Transverse colon (tissue), 4 donors: ENCODE measurements around the gene ZNF22. TPM values are rescaled to one million over a fixed set of nuclear protein-coding genes. Genes with fewer than 3 reads are reported as not detected.

Experiments used
- DNase-seq: peaks from one replicate; pipeline ENCODE4 v3.0.0-alpha.2; 2019
- H3K27ac ChIP-seq, 4 donors: fragments of 200-600 bp; sonication (generic); 2 replicates each; pipeline ENCODE4 v1.5.1; 2016 to 2018; ENCODE audit warnings: inconsistent platforms in 4 of 4
- H3K27me3 ChIP-seq: fragments of 200-600 bp; sonication (generic); 2 replicates; pipeline ENCODE4 v1.5.1; 2017; ENCODE audit warnings: inconsistent platforms
- H3K36me3 ChIP-seq, 4 donors: fragments of 200-600 bp; sonication (generic); 2 replicates each; pipeline ENCODE4 v1.5.1; 2017 to 2019; ENCODE audit warnings: inconsistent platforms in 4 of 4
- H3K4me1 ChIP-seq, 4 donors: fragments of 200-600 bp; sonication (generic); 2 replicates each; pipeline ENCODE4 v1.5.1; 2017 to 2020; ENCODE audit warnings: inconsistent platforms in 4 of 4
- H3K4me3 ChIP-seq, 4 donors: fragments of 200-600 bp; sonication (generic); 1 replicate in 1 of 4; 2 replicates in 3 of 4; pipeline versions ENCODE4 v1.5.1 to v1.6.1; 2017 to 2019; ENCODE audit warnings: inconsistent platforms in 4 of 4
- H3K9me3 ChIP-seq, 2 donors: fragments of 200-600 bp; sonication (generic); 2 replicates each; pipeline ENCODE4 v1.5.1; 2017 to 2019; ENCODE audit warnings: inconsistent platforms in 2 of 2
- CTCF ChIP-seq, 5 experiments: fragments of 200-600 bp in 3 of 5; fragments of 450-650 bp in 2 of 5; sonication (generic) in 3 of 5; IDR thresholded peaks; 1 replicate in 2 of 5; 2 replicates in 3 of 5; pipeline ENCODE4 v1.5.1; 2016 to 2017; ENCODE audit warnings: antibody characterized with exemption in 5 of 5, inconsistent platforms in 3 of 5, mild to moderate bottlenecking in 2 of 5, moderate library complexity in 1 of 5
- EP300 ChIP-seq: sonication (generic); formaldehyde crosslinking; IDR thresholded peaks from one replicate; pipeline ENCODE4 v1.6.1; 2017; ENCODE audit warnings: antibody characterized with exemption, low read depth
- POLR2A ChIP-seq: fragments of 450-650 bp; IDR thresholded peaks from one replicate; pipeline ENCODE4 v1.6.1; 2016; ENCODE audit warnings: antibody characterized with exemption, mild to moderate bottlenecking, moderate library complexity
- POLR2AphosphoS5 ChIP-seq, 3 donors: sonication (generic); formaldehyde crosslinking; IDR thresholded peaks; one replicate each; pipeline ENCODE4 v1.6.1; 2016; ENCODE audit warnings: antibody characterized with exemption in 3 of 3
- WGBS, 2 donors: methylation state at CpG; one replicate each; pipeline ENCODE4 v1.1.5; 2018; ENCODE audit warnings: low coverage in 1 of 2; 5-methylcytosine and 5-hydroxymethylcytosine counted together
- in situ Hi-C, 4 donors: fragments of 200-750 bp; cut with MboI; loops; one replicate each; pipeline versions ENCODE4 v1.15.0 to v1.15.1; 2017; ENCODE audit warnings: low sequenced_read_pairs in 3 of 4, low pct_ligation_motif_present in 1 of 4, low pct_unique_long_range_greater_than_20kb in 1 of 4
- intact Hi-C: fragments of 100-400 bp; cut with DNase I; formaldehyde crosslinking; loops from one replicate; pipeline ENCODE4 v1.15.1; 2023; ENCODE audit warnings: low total_unique reads
- total RNA-seq, 4 donors: library from RNA; depleted of rRNA; stranded (reverse); fragments of >200 nt; gene quantifications; one replicate each; pipeline ENCODE4 v1.1.0, GENCODE V29; 2016

The ZNF22 gene
- total RNA-seq, 4 donors from 2014 or later = 4.6 to 14.3 (median 9.5) TPM

GRCh38 chr10:44986179-44986578 lies 14.5 kb upstream of the ZNF22 start:
- Histone ChIP-seq H3K9me3 (no peaks in the 10 kb centered on the region), H3K36me3 (no peaks in the 10 kb centered on the region), H3K4me3 (no peak overlapping the region), H3K4me1 (peaks cover 7 to 15% (median 12%) of the 10 kb centered on the region in 4 donors), H3K27me3 (no peaks in the 10 kb centered on the region), H3K27ac (peak overlapping the region in 1 of 4 donors; percentile 36)
- in situ Hi-C loops = no loop called here
- no peak for DNase-seq
- TF ChIP-seq CTCF (IDR thresholded peaks at IDR 0.05) (no peak), POLR2AphosphoS5 (IDR thresholded peaks at IDR 0.05) (no peak), EP300 (no peak), POLR2A (no peak)
- intact Hi-C loops = no loop called here
- WGBS, 2 donors = 64 to 91% methylated on average over 2 to 3 of the region's 3 CpGs

- Histone ChIP-seq H3K9me3 (no peaks in the 10 kb centered on the region), H3K4me1 (peaks cover 2 to 10% (median 8%) of the 10 kb centered on the region in 4 donors), H3K4me3 (no peak overlapping the region), H3K36me3 (no peaks in the 10 kb centered on the region), H3K27me3 (no peaks in the 10 kb centered on the region), H3K27ac (peak overlapping the region in 1 of 4 donors; percentile 36)
- in situ Hi-C loops = no loop called here
- no peak for DNase-seq
- TF ChIP-seq POLR2A = no peak
- no peak for TF ChIP-seq POLR2AphosphoS5 (IDR thresholded peaks at IDR 0.05)
- TF ChIP-seq CTCF (IDR thresholded peaks at IDR 0.05) = no peak
- no peak for TF ChIP-seq EP300
- WGBS, 2 donors = 74 to 79% methylated on average over 2 to 3 of the region's 3 CpGs
- intact Hi-C loops = no loop called here
Observed at GRCh38 chr10:44986670-44987069, 14.1 kb upstream of the ZNF22 start.

GRCh38 chr10:44988957-44989585 lies 11.7 kb upstream of the ZNF22 start:
- intact Hi-C loops = no loop called here
- H3K36me3 ChIP-seq = no peaks in the 10 kb centered on the region

More at GRCh38 chr10:44988957-44989585, 11.7 kb upstream of the ZNF22 start:
- no peak for DNase-seq
- TF ChIP-seq POLR2A (no peak), EP300 (no peak), CTCF (IDR thresholded peaks at IDR 0.05) (no peak), POLR2AphosphoS5 (IDR thresholded peaks at IDR 0.05) (no peak)
- in situ Hi-C loops = no loop called here
- no peak overlapping the region for H3K4me3 ChIP-seq
- WGBS, 2 donors = 88 to 94% methylated on average over 6 to 10 of the region's 10 CpGs
- H3K9me3 ChIP-seq = no peaks in the 10 kb centered on the region
- H3K4me1 ChIP-seq = peaks cover 0 to 3% (median 0%) of the 10 kb centered on the region in 4 donors
- no peaks in the 10 kb centered on the region for H3K27me3 ChIP-seq
- no peak overlapping the region for H3K27ac ChIP-seq
